H9 (cell line): ENCODE results near the gene CTDSP2. TPM values are rescaled to one million over a fixed set of nuclear protein-coding genes. Genes with fewer than 3 reads are reported as not detected.

Experiments
- DNase-seq: peaks from one replicate; pipeline ENCODE4 v3.0.0-alpha.2; 2017
- H2AFZ ChIP-seq: one replicate; pipeline ENCODE4 v1.6.1; 2013; ENCODE audit warnings: mild to moderate bottlenecking, low read length, control low read depth, moderate library complexity
- H2AK5ac ChIP-seq: 2 replicates; pipeline ENCODE4 v1.6.1; 2013; ENCODE audit warnings: low read length, control low read depth, mixed read lengths; ENCODE audit not compliant: insufficient read length
- H2BK120ac ChIP-seq: one replicate; pipeline ENCODE4 v1.6.1; 2013; ENCODE audit warnings: low read depth, mild to moderate bottlenecking, low read length, control low read depth, inconsistent platforms; ENCODE audit not compliant: poor library complexity, severe bottlenecking
- H2BK12ac ChIP-seq: 2 replicates; pipeline ENCODE4 v1.6.1; 2013; ENCODE audit warnings: low read length, control low read depth, mixed read lengths, low read depth; ENCODE audit not compliant: insufficient read length
- H2BK15ac ChIP-seq: 2 replicates; pipeline ENCODE4 v1.6.1; 2013; ENCODE audit warnings: low read depth, low read length, control low read depth
- H2BK20ac ChIP-seq: one replicate; pipeline ENCODE4 v1.6.1; 2013; ENCODE audit warnings: low read depth, mild to moderate bottlenecking, low read length, control low read depth, inconsistent platforms; ENCODE audit not compliant: poor library complexity, severe bottlenecking
- H2BK5ac ChIP-seq: 2 replicates; pipeline ENCODE4 v1.6.1; 2013; ENCODE audit warnings: low read length, control low read depth, mixed read lengths; ENCODE audit not compliant: insufficient read length
- H3K14ac ChIP-seq: 2 replicates; pipeline ENCODE4 v1.6.1; 2013; ENCODE audit warnings: low read length, control low read depth; ENCODE audit not compliant: insufficient read depth
- H3K18ac ChIP-seq: 2 replicates; pipeline ENCODE4 v1.6.1; 2013; ENCODE audit warnings: low read depth, mild to moderate bottlenecking, mixed read lengths, low read length, control low read depth; ENCODE audit not compliant: insufficient read length
- H3K23ac ChIP-seq: 2 replicates; pipeline ENCODE4 v1.6.1; 2013; ENCODE audit warnings: low read length, control low read depth, mixed read lengths, low read depth; ENCODE audit not compliant: insufficient read length
- H3K23me2 ChIP-seq: 2 replicates; pipeline ENCODE4 v1.6.1; 2013; ENCODE audit warnings: low read depth, mild to moderate bottlenecking, mixed read lengths, low read length, control low read depth; ENCODE audit not compliant: insufficient read length, poor library complexity, severe bottlenecking
- H3K27ac ChIP-seq: 2 replicates; pipeline ENCODE4 v1.5.1; 2013; ENCODE audit warnings: low read length, control low read depth, mixed read lengths, low read depth; ENCODE audit not compliant: insufficient read length
- H3K27me3 ChIP-seq: 2 replicates; pipeline ENCODE4 v1.6.1; 2013; ENCODE audit warnings: low read length, control low read depth, inconsistent platforms; ENCODE audit not compliant: insufficient read depth
- H3K4ac ChIP-seq: 2 replicates; pipeline ENCODE4 v1.6.1; 2013; ENCODE audit warnings: low read depth, mild to moderate bottlenecking, control low read depth, inconsistent platforms, low read length, moderate library complexity
- H3K4me1 ChIP-seq: 2 replicates; pipeline ENCODE4 v1.6.1; 2013; ENCODE audit warnings: low read length, control low read depth, inconsistent platforms; ENCODE audit not compliant: insufficient read depth
- H3K4me2 ChIP-seq: 2 replicates; pipeline ENCODE4 v1.6.1; 2013; ENCODE audit warnings: low read length, control low read depth, mixed read lengths; ENCODE audit not compliant: insufficient read length, insufficient read depth
- H3K56ac ChIP-seq: 2 replicates; pipeline ENCODE4 v1.6.1; 2013; ENCODE audit warnings: low read depth, mild to moderate bottlenecking, mixed read lengths, low read length, control low read depth; ENCODE audit not compliant: insufficient read length
- H3K79me1 ChIP-seq: 2 replicates; pipeline ENCODE4 v1.6.1; 2013; ENCODE audit warnings: low read depth, mild to moderate bottlenecking, moderate library complexity, low read length, control low read depth, inconsistent platforms; ENCODE audit not compliant: insufficient read depth, poor library complexity, severe bottlenecking
- H3K79me2 ChIP-seq: 2 replicates; pipeline ENCODE4 v1.6.1; 2013; ENCODE audit warnings: low read length, control low read depth, inconsistent platforms; ENCODE audit not compliant: insufficient read depth
- H3K9ac ChIP-seq: 2 replicates; pipeline ENCODE4 v1.6.1; 2013; ENCODE audit warnings: low read length, control low read depth, mixed read lengths; ENCODE audit not compliant: insufficient read length; ENCODE audit errors: extremely low read depth
- H3K9me3 ChIP-seq: one replicate; pipeline ENCODE4 v1.6.1; 2013; ENCODE audit warnings: low read depth, low read length, inconsistent platforms; ENCODE audit not compliant: control insufficient read depth
- H3T11ph ChIP-seq: one replicate; pipeline ENCODE4 v1.6.1; 2013; ENCODE audit warnings: mild to moderate bottlenecking, low read length, control low read depth, inconsistent platforms
- H4K20me1 ChIP-seq: one replicate; pipeline ENCODE4 v1.6.1; 2013; ENCODE audit not compliant: control insufficient read depth, insufficient read length, insufficient read depth
- H4K5ac ChIP-seq: 2 replicates; pipeline ENCODE4 v1.6.1; 2013; ENCODE audit warnings: low read depth, mild to moderate bottlenecking, mixed read lengths, low read length, control low read depth; ENCODE audit not compliant: insufficient read length
- H4K8ac ChIP-seq: replicated peaks from 2 replicates; pipeline ENCODE4 v1.6.1; 2013; ENCODE audit warnings: low read length, control low read depth, mixed read lengths, low read depth; ENCODE audit not compliant: insufficient read length
- H4K91ac ChIP-seq: 2 replicates; pipeline ENCODE4 v1.6.1; 2013; ENCODE audit warnings: low read depth, mild to moderate bottlenecking, moderate library complexity, mixed read lengths, low read length, control low read depth; ENCODE audit not compliant: insufficient read length
- H3K27ac Mint-ChIP-seq, 3 experiments: 2 replicates in 2 of 3; 3 replicates in 1 of 3; pipeline ENCODE4 v1.8.0; 2020 to 2021; ENCODE audit warnings: mixed read lengths in 3 of 3, mild to moderate bottlenecking in 1 of 3, moderate library complexity in 1 of 3
- H3K27me3 Mint-ChIP-seq: 2 replicates; pipeline ENCODE4 v1.8.0; 2021; ENCODE audit warnings: low read depth, mild to moderate bottlenecking, moderate library complexity, mixed read lengths
- H3K36me3 Mint-ChIP-seq, 3 experiments: 2 replicates in 2 of 3; 3 replicates in 1 of 3; pipeline ENCODE4 v1.8.0; 2020 to 2021; ENCODE audit warnings: low read depth in 3 of 3, mixed read lengths in 3 of 3; ENCODE audit not compliant: insufficient read depth in 1 of 3
- H3K4me1 Mint-ChIP-seq, 2 experiments: 2 replicates each; pipeline ENCODE4 v1.8.0; 2020; ENCODE audit warnings: mixed read lengths in 2 of 2
- H3K4me3 Mint-ChIP-seq, 2 experiments: 2 replicates in 1 of 2; 3 replicates in 1 of 2; pipeline ENCODE4 v1.8.0; 2020 to 2021; ENCODE audit warnings: mild to moderate bottlenecking in 2 of 2, mixed read lengths in 2 of 2, moderate library complexity in 1 of 2
- H3K9me3 Mint-ChIP-seq, 2 experiments: 2 replicates in 1 of 2; 3 replicates in 1 of 2; pipeline ENCODE4 v1.8.0; 2020; ENCODE audit warnings: mild to moderate bottlenecking in 2 of 2, mixed read lengths in 2 of 2, moderate library complexity in 1 of 2
- CTCF ChIP-seq: fragments of 200-600 bp; sonication (generic); conservative IDR thresholded peaks from 3 replicates; pipeline ENCODE4 v1.8.0; 2021; ENCODE audit warnings: antibody characterized with exemption, mild to moderate bottlenecking
- WGBS: extraction: QIAGEN DNeasy Blood & Tissue Kit; methylation state at CpG from one replicate; pipeline ENCODE4 v1.1.7; 2013; ENCODE audit warnings: missing lambda C conversion rate, low lambda C conversion rate, mixed read lengths; ENCODE audit not compliant: insufficient read length; ENCODE audit errors: extremely low coverage; 5-methylcytosine and 5-hydroxymethylcytosine counted together
- total RNA-seq: library from RNA; stranded (reverse); gene quantifications from 2 replicates; pipeline ENCODE4 v1.2.1, GENCODE V29; 2021

The CTDSP2 gene
- total RNA-seq, 1 experiment from 2014 or later: 103 TPM

- H3K9me3 Mint-ChIP-seq: peaks cover 0 to 3% of the 10 kb centered on the region in 2 experiments; a peak in 2 of 5 replicates
- H3K4me1 Mint-ChIP-seq: peaks cover 4 to 7% of the 10 kb centered on the region in 2 experiments
- no peak overlapping the region for H2BK15ac ChIP-seq
- H3K27me3 ChIP-seq: no peaks in the 10 kb centered on the region
- H4K8ac ChIP-seq: no peak overlapping the region
- no peak overlapping the region for H2BK20ac ChIP-seq
- H2BK12ac ChIP-seq: no peak overlapping the region
- no peak overlapping the region for H3K18ac ChIP-seq
- H4K20me1 ChIP-seq: no peaks in the 10 kb centered on the region
- no peak overlapping the region for H3K23ac ChIP-seq
- H3K4me3 Mint-ChIP-seq: peak overlapping the region in 1 of 2 experiments; percentile 100; a peak in 2 of 5 replicates
- no peak overlapping the region for H3K4me2 ChIP-seq
- no peak overlapping the region for H3K56ac ChIP-seq
- H2AFZ ChIP-seq: no peak overlapping the region
- TF ChIP-seq CTCF: no peak
- no peak overlapping the region for H3K4ac ChIP-seq
- H3K9me3 ChIP-seq: no peaks in the 10 kb centered on the region
- no peaks in the 10 kb centered on the region for H3K4me1 ChIP-seq
- peaks cover 14 to 26% (median 14%) of the 10 kb centered on the region in 3 experiments for H3K36me3 Mint-ChIP-seq
- no peak overlapping the region for H2AK5ac ChIP-seq
- no peak overlapping the region for H3K14ac ChIP-seq
- H3K27me3 Mint-ChIP-seq: no peaks in the 10 kb centered on the region
- H4K91ac ChIP-seq: no peak overlapping the region
- WGBS: no CpG with 5 or more reads among the region's 2 CpGs
- H4K5ac ChIP-seq: no peak overlapping the region
- H3K79me2 ChIP-seq: no peaks in the 10 kb centered on the region; the same call in 1 of the 2 replicates
- H2BK120ac ChIP-seq: no peak overlapping the region
- no peak overlapping the region for H3K9ac ChIP-seq
- H3K27ac Mint-ChIP-seq: no peak overlapping the region
- H3K23me2 ChIP-seq: peaks cover 5% of the 10 kb centered on the region
- no peak overlapping the region for H3T11ph ChIP-seq
- no peak overlapping the region for H3K27ac ChIP-seq
- no peak overlapping the region for H2BK5ac ChIP-seq
- H3K79me1 ChIP-seq: no peaks in the 10 kb centered on the region
- no peak for DNase-seq
Measured at GRCh38 chr12:57781801-57782200, 64.7 kb downstream of the CTDSP2 start.
